HEK293 (cell line): Measurements from ENCODE around the gene METTL25.

Experiments used
- CTCF ChIA-PET: fragments of 350-600 bp; formaldehyde crosslinking; extraction: SDS; loops from one replicate; lab custom pipeline; 2021; ENCODE audit warnings: antibody characterized with exemption; lab: Yijun Ruan, JAX
- POLR2A ChIA-PET: fragments of 300-600 bp; formaldehyde crosslinking; extraction: SDS; loops from one replicate; lab custom pipeline; 2020; ENCODE audit warnings: antibody characterized with exemption, inconsistent platforms; lab: Yijun Ruan, JAX
- H3K27ac ChIP-seq: fragments of 200-500 bp; sonication (Bioruptor generic); 2 replicates; pipeline ENCODE4 v1.5.1; 2014; ENCODE audit warnings: low read depth, low read length, control low read depth, inconsistent platforms; ENCODE audit errors: extremely low read depth
- H3K36me3 ChIP-seq, 2 experiments: fragments of 200-500 bp in 1 of 2; sonication (Bioruptor generic) in 1 of 2; 1 replicate in 1 of 2; 2 replicates in 1 of 2; pipeline ENCODE4 v1.5.1; 2014 to 2017; ENCODE audit warnings: inconsistent platforms in 2 of 2, low read length in 2 of 2; ENCODE audit not compliant: control insufficient read depth in 2 of 2, insufficient read depth in 1 of 2
- H3K4me1 ChIP-seq: fragments of 200-500 bp; sonication (Bioruptor generic); 2 replicates; pipeline ENCODE4 v1.5.1; 2014; ENCODE audit warnings: mild to moderate bottlenecking, low read length, inconsistent platforms; ENCODE audit not compliant: control insufficient read depth, insufficient read depth
- H3K4me3 ChIP-seq: 2 replicates; pipeline ENCODE4 v1.5.1; 2011; ENCODE audit warnings: low read depth, mild to moderate bottlenecking, control low read depth, low read length, moderate library complexity
- H3K9me3 ChIP-seq: fragments of 200-500 bp; sonication (Bioruptor generic); 2 replicates; pipeline ENCODE4 v1.5.1; 2014; ENCODE audit warnings: low read depth, low read length, inconsistent platforms; ENCODE audit not compliant: control insufficient read depth, insufficient read depth
- GLIS1 ChIP-seq: fragments of 450-650 bp; formaldehyde crosslinking; IDR thresholded peaks from 2 replicates; pipeline ENCODE4 v1.5.1; 2016; ENCODE audit warnings: missing biosample characterization, missing genetic modification characterization
- HIC1 ChIP-seq: fragments of 450-650 bp; formaldehyde crosslinking; IDR thresholded peaks from 2 replicates; pipeline ENCODE4 v1.5.1; 2016; ENCODE audit warnings: missing biosample characterization, missing genetic modification characterization
- OVOL3 ChIP-seq: fragments of 450-650 bp; formaldehyde crosslinking; IDR thresholded peaks from 2 replicates; pipeline ENCODE4 v1.5.1; 2016; ENCODE audit warnings: missing biosample characterization, missing genetic modification characterization
- PBX3 ChIP-seq: sonication (generic); formaldehyde crosslinking; IDR thresholded peaks from 2 replicates; pipeline ENCODE4 v1.8.1; 2022; ENCODE audit warnings: mild to moderate bottlenecking, moderate library complexity, missing genetic modification reagents
- SCRT2 ChIP-seq: fragments of 450-650 bp; formaldehyde crosslinking; IDR thresholded peaks from 2 replicates; pipeline ENCODE4 v1.5.1; 2016; ENCODE audit warnings: missing biosample characterization, missing genetic modification characterization
- ZBTB10 ChIP-seq: fragments of 450-650 bp; formaldehyde crosslinking; IDR thresholded peaks from 2 replicates; pipeline ENCODE4 v1.5.1; 2016; ENCODE audit warnings: missing biosample characterization, missing genetic modification characterization
- ZBTB11 ChIP-seq: fragments of 450-650 bp; formaldehyde crosslinking; conservative IDR thresholded peaks from 2 replicates; pipeline ENCODE4 v1.5.1; 2016; ENCODE audit warnings: low read depth, missing biosample characterization, missing genetic modification characterization
- ZNF132 ChIP-seq: fragments of 450-650 bp; formaldehyde crosslinking; IDR thresholded peaks from 2 replicates; pipeline ENCODE4 v1.5.1; 2017; ENCODE audit warnings: missing biosample characterization, missing genetic modification characterization, borderline replicate concordance
- ZNF133 ChIP-seq: fragments of 450-650 bp; formaldehyde crosslinking; IDR thresholded peaks from 2 replicates; pipeline ENCODE4 v1.5.1; 2016; ENCODE audit warnings: missing biosample characterization, missing genetic modification characterization
- ZNF157 ChIP-seq: fragments of 450-650 bp; formaldehyde crosslinking; IDR thresholded peaks from 2 replicates; pipeline ENCODE4 v1.5.1; 2016; ENCODE audit warnings: missing biosample characterization, missing genetic modification characterization
- ZNF292 ChIP-seq: fragments of 450-650 bp; formaldehyde crosslinking; IDR thresholded peaks from 2 replicates; pipeline ENCODE4 v1.5.1; 2016; ENCODE audit warnings: low read depth, missing biosample characterization, missing genetic modification characterization, borderline replicate concordance
- ZNF302 ChIP-seq: fragments of 450-650 bp; formaldehyde crosslinking; IDR thresholded peaks from 2 replicates; pipeline ENCODE4 v1.5.1; 2016; ENCODE audit warnings: missing biosample characterization, missing genetic modification characterization, low read depth
- ZNF311 ChIP-seq: fragments of 450-650 bp; formaldehyde crosslinking; IDR thresholded peaks from 2 replicates; pipeline ENCODE4 v1.5.1; 2017; ENCODE audit warnings: missing biosample characterization, missing genetic modification characterization, borderline replicate concordance
- ZNF354C ChIP-seq: fragments of 450-650 bp; formaldehyde crosslinking; IDR thresholded peaks from 2 replicates; pipeline ENCODE4 v1.5.1; 2016; ENCODE audit warnings: missing biosample characterization, missing genetic modification characterization, low read depth, borderline replicate concordance
- ZNF37A ChIP-seq: fragments of 450-650 bp; IDR thresholded peaks from 2 replicates; pipeline ENCODE4 v1.5.1; 2018; ENCODE audit warnings: missing biosample characterization, missing genetic modification characterization
- ZNF423 ChIP-seq: fragments of 450-650 bp; formaldehyde crosslinking; IDR thresholded peaks from 2 replicates; pipeline ENCODE4 v1.5.1; 2016; ENCODE audit warnings: missing biosample characterization, missing genetic modification characterization
- ZNF449 ChIP-seq: fragments of 450-650 bp; formaldehyde crosslinking; IDR thresholded peaks from 2 replicates; pipeline ENCODE4 v1.5.1; 2017; ENCODE audit warnings: missing biosample characterization, mild to moderate bottlenecking, missing genetic modification characterization, moderate library complexity
- ZNF558 ChIP-seq: fragments of 450-650 bp; formaldehyde crosslinking; IDR thresholded peaks from 2 replicates; pipeline ENCODE4 v1.5.1; 2016; ENCODE audit warnings: missing biosample characterization, missing genetic modification characterization
- ZNF596 ChIP-seq: fragments of 450-650 bp; IDR thresholded peaks from 2 replicates; pipeline ENCODE4 v1.5.0; 2018; ENCODE audit warnings: missing biosample characterization, mild to moderate bottlenecking, missing genetic modification characterization, moderate library complexity
- ZNF658 ChIP-seq: fragments of 450-650 bp; formaldehyde crosslinking; IDR thresholded peaks from 2 replicates; pipeline ENCODE4; 2016; ENCODE audit warnings: missing biosample characterization, missing genetic modification characterization

The METTL25 gene

GRCh38 chr12:82440885-82441284 is 82.6 kb downstream of the METTL25 start:
- no peak for TF ChIP-seq ZNF354C (tag by site-specific recombination)
- CTCF ChIA-PET = no interaction called here

GRCh38 chr12:82448911-82449578 is 90.7 kb downstream of the METTL25 start:
- Histone ChIP-seq H3K4me1 (no peaks in the 10 kb centered on the region), H3K4me3 (no peak overlapping the region)
- no peak for TF ChIP-seq ZNF423 (tag by site-specific recombination)
- no peak for TF ChIP-seq OVOL3 (tag by site-specific recombination)
- no peak for TF ChIP-seq ZBTB10 (tag by site-specific recombination)
- TF ChIP-seq ZNF311 = no peak
- TF ChIP-seq ZBTB11 (tag by site-specific recombination) = no peak
- TF ChIP-seq ZNF449 (tag by site-specific recombination) = no peak
- TF ChIP-seq ZNF133 (tag by site-specific recombination) = no peak
- no peak for TF ChIP-seq ZNF596 (tag by site-specific recombination)
- TF ChIP-seq GLIS1 (tag by site-specific recombination) = no peak
- no peak for TF ChIP-seq ZNF292 (tag by site-specific recombination)
- TF ChIP-seq PBX3 (CRISPR knock-in tag) = no peak
- TF ChIP-seq ZNF157 = no peak
- no peak for TF ChIP-seq ZNF37A (tag by site-specific recombination)
- TF ChIP-seq SCRT2 (tag by site-specific recombination) = no peak
- TF ChIP-seq ZNF658 = no peak
- TF ChIP-seq HIC1 (tag by site-specific recombination) = no peak
- no peak for TF ChIP-seq ZNF132
- TF ChIP-seq ZNF558 (tag by site-specific recombination) = no peak
- TF ChIP-seq ZNF302 (tag by site-specific recombination) = no peak
- TF ChIP-seq, all 188 proteins: peak for 0
- CTCF ChIA-PET = no interaction called here
- no peak overlapping the region for H3K27ac ChIP-seq
- POLR2A ChIA-PET = no interaction called here
- no peaks in the 10 kb centered on the region for H3K9me3 ChIP-seq
- H3K36me3 ChIP-seq = no peaks in the 10 kb centered on the region

More at GRCh38 chr12:82440885-82441284, 82.6 kb downstream of the METTL25 start:
- H3K27ac ChIP-seq = no peak overlapping the region
- POLR2A ChIA-PET = no interaction called here
- no peaks in the 10 kb centered on the region for H3K9me3 ChIP-seq
- no peak overlapping the region for H3K4me3 ChIP-seq
- H3K4me1 ChIP-seq = no peaks in the 10 kb centered on the region
- no peaks in the 10 kb centered on the region for H3K36me3 ChIP-seq
